ENCODE results near the gene DGKB.

DNA sequence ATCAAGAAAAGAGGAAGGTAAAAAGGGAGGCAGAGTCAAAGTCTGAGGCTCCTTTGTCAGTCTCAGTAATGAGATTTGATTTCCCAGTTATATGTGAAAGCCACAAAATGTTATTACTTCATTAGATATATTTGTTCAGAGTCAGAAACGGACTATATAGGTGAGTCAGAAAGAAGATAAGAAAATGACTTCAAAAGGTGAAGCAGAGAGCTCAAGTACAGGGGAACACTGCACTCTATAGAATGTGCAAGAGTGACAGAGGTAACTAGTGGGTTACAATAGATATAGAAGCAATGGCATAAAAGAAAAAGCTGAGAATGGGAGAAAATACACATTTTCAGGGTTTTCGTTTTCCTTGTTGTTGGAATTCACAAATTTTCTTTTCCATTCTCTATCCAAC is 43.3 kb downstream of the DGKB start:
- no peak for TF ChIP-seq SUZ12 (IDR thresholded peaks at IDR 0.05)
- no peak for TF ChIP-seq TARDBP (IDR thresholded peaks at IDR 0.05)
- no peak for TF ChIP-seq NFRKB (IDR thresholded peaks at IDR 0.05)
- TF ChIP-seq CTBP1 (IDR thresholded peaks at IDR 0.05; ENCODE audit: borderline replicate concordance): no peak
- TF ChIP-seq LEF1 (IDR thresholded peaks at IDR 0.05; ENCODE audit: borderline replicate concordance): no peak
- TF ChIP-seq ARNT (IDR thresholded peaks at IDR 0.05): no peak
- TF ChIP-seq, protein P1, sequence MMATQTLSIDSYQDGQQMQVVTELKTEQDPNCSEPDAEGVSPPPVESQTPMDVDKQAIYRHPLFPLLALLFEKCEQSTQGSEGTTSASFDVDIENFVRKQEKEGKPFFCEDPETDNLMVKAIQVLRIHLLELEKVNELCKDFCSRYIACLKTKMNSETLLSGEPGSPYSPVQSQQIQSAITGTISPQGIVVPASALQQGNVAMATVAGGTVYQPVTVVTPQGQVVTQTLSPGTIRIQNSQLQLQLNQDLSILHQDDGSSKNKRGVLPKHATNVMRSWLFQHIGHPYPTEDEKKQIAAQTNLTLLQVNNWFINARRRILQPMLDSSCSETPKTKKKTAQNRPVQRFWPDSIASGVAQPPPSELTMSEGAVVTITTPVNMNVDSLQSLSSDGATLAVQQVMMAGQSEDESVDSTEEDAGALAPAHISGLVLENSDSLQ (IDR thresholded peaks at IDR 0.05): no peak
- no peak for TF ChIP-seq ELF4 (IDR thresholded peaks at IDR 0.05)
- TF ChIP-seq ZNF384 (IDR thresholded peaks at IDR 0.05): no peak

All from HEK293T (cell line).